OCI-LY1 (cell line): ENCODE measurements around the gene NRP1.

ENCODE experiments used
- H2AFZ ChIP-seq: fragments of 200-600 bp; sonication (generic), shearing (Covaris generic); 2 replicates; pipeline ENCODE4 v1.6.0; 2014; ENCODE audit warnings: antibody characterized with exemption, mild to moderate bottlenecking, low read length
- H3F3A ChIP-seq: fragments of 200-600 bp; sonication (generic), shearing (Covaris generic); 2 replicates; pipeline ENCODE4 v1.6.0; 2014; ENCODE audit warnings: mild to moderate bottlenecking, antibody characterized with exemption, low read length, moderate library complexity; ENCODE audit not compliant: insufficient read depth
- H3K27ac ChIP-seq: fragments of 200-600 bp; sonication (generic); 2 replicates; pipeline ENCODE4 v1.5.1; 2014; ENCODE audit warnings: low read length, mixed run types, mild to moderate bottlenecking, low read depth; ENCODE audit not compliant: poor library complexity, severe bottlenecking
- H3K27me3 ChIP-seq: fragments of 200-600 bp; sonication (generic); 2 replicates; pipeline ENCODE4 v1.6.0; 2014; ENCODE audit warnings: antibody characterized with exemption, mild to moderate bottlenecking, low read length, moderate library complexity; ENCODE audit not compliant: insufficient read depth
- H3K36me3 ChIP-seq: fragments of 200-600 bp; sonication (generic); 2 replicates; pipeline ENCODE4 v1.6.1; 2014; ENCODE audit warnings: mild to moderate bottlenecking, antibody characterized with exemption, low read length, moderate library complexity, mixed read lengths; ENCODE audit not compliant: insufficient read depth
- H3K4me1 ChIP-seq: fragments of 200-600 bp; sonication (generic); 2 replicates; pipeline ENCODE4 v1.5.1; 2014; ENCODE audit warnings: mild to moderate bottlenecking, low read length, moderate library complexity; ENCODE audit not compliant: insufficient read depth, severe bottlenecking
- H3K4me2 ChIP-seq: fragments of 200-600 bp; sonication (generic), shearing (Covaris generic); 2 replicates; pipeline ENCODE4 v1.6.1; 2014; ENCODE audit warnings: low read length
- H3K4me3 ChIP-seq: fragments of 200-600 bp; sonication (generic); 2 replicates; pipeline ENCODE4 v1.5.1; 2014; ENCODE audit warnings: low read length, low read depth, mild to moderate bottlenecking, mixed read lengths; ENCODE audit not compliant: poor library complexity, severe bottlenecking
- H3K79me2 ChIP-seq: fragments of 200-600 bp; shearing (Covaris generic); 2 replicates; pipeline ENCODE4 v1.6.1; 2016; ENCODE audit warnings: mixed run types, low read length, mixed read lengths; ENCODE audit not compliant: insufficient read depth
- H3K9ac ChIP-seq: fragments of 200-600 bp; sonication (generic), shearing (Covaris generic); 2 replicates; pipeline ENCODE4 v1.6.1; 2014; ENCODE audit warnings: mild to moderate bottlenecking, low read length, mixed read lengths
- H3K9me2 ChIP-seq: fragments of 200-600 bp; sonication (generic), shearing (Covaris generic); 2 replicates; pipeline ENCODE4 v1.6.1; 2014; ENCODE audit warnings: low read depth, mild to moderate bottlenecking, low read length, mixed read lengths
- H3K9me3 ChIP-seq: fragments of 200-600 bp; shearing (Covaris generic); 2 replicates; pipeline ENCODE4 v1.6.1; 2014; ENCODE audit warnings: low read length, mixed read lengths
- H4K20me1 ChIP-seq: fragments of 200-600 bp; sonication (generic), shearing (Covaris generic); 2 replicates; pipeline ENCODE4 v1.6.0; 2016; ENCODE audit warnings: mild to moderate bottlenecking, low read length; ENCODE audit not compliant: insufficient read depth
- EZH2 ChIP-seq: fragments of 200-600 bp; sonication (generic), shearing (Covaris generic); IDR thresholded peaks from 2 replicates; pipeline ENCODE4 v1.8.0; 2017; ENCODE audit warnings: borderline replicate concordance, mixed run types, mild to moderate bottlenecking, antibody characterized with exemption, low read length, moderate library complexity, mixed read lengths
- TF ChIP-seq, protein P1 (sequence below): fragments of 200-600 bp; sonication (generic), shearing (Covaris generic); IDR thresholded peaks from 2 replicates; pipeline ENCODE4 v1.5.1; 2017; ENCODE audit warnings: mild to moderate bottlenecking, antibody characterized with exemption, low read length, moderate library complexity, mixed read lengths

The NRP1 gene

GRCh38 chr10:33155720-33156638, 178.5 kb downstream of the NRP1 start:
- no peak overlapping the region for H3K9ac ChIP-seq
- TF ChIP-seq, protein P1, sequence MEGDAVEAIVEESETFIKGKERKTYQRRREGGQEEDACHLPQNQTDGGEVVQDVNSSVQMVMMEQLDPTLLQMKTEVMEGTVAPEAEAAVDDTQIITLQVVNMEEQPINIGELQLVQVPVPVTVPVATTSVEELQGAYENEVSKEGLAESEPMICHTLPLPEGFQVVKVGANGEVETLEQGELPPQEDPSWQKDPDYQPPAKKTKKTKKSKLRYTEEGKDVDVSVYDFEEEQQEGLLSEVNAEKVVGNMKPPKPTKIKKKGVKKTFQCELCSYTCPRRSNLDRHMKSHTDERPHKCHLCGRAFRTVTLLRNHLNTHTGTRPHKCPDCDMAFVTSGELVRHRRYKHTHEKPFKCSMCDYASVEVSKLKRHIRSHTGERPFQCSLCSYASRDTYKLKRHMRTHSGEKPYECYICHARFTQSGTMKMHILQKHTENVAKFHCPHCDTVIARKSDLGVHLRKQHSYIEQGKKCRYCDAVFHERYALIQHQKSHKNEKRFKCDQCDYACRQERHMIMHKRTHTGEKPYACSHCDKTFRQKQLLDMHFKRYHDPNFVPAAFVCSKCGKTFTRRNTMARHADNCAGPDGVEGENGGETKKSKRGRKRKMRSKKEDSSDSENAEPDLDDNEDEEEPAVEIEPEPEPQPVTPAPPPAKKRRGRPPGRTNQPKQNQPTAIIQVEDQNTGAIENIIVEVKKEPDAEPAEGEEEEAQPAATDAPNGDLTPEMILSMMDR = peak; percentile 68
- TF ChIP-seq EZH2 = no peak
- no peaks in the 10 kb centered on the region for H3K4me1 ChIP-seq
- no peaks in the 10 kb centered on the region for H3K9me2 ChIP-seq
- no peaks in the 10 kb centered on the region for H4K20me1 ChIP-seq
- no peaks in the 10 kb centered on the region for H3F3A ChIP-seq
- no peak overlapping the region for H2AFZ ChIP-seq
- no peak overlapping the region for H3K27ac ChIP-seq
- H3K27me3 ChIP-seq = no peaks in the 10 kb centered on the region
- no peak overlapping the region for H3K4me2 ChIP-seq
- no peak overlapping the region for H3K4me3 ChIP-seq
- H3K36me3 ChIP-seq = no peaks in the 10 kb centered on the region
- no peaks in the 10 kb centered on the region for H3K79me2 ChIP-seq
- H3K9me3 ChIP-seq = no peaks in the 10 kb centered on the region

DNA sequence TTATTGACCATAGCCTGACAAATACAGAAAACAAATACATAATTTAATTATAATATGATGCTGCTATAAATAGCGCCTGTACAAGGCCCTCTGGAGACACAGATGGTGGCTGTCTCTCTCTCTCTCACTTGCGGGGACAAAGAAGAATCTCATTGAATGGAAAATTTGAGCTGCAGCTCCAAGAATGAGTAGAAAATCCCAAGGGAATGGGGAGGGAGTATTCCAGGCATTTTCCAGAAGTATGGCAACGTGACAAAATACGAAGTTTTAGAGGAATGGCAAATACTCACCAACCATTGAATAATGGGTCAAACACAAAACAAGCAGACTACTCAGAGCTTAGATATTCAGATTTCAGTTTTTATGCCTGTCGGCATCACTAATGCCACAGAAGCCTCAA, 179.9 kb downstream of the NRP1 start:
- Histone ChIP-seq H3K4me2 (no peak overlapping the region), H3K9ac (no peak overlapping the region), H4K20me1 (no peaks in the 10 kb centered on the region), H3K9me3 (no peaks in the 10 kb centered on the region), H3K9me2 (no peaks in the 10 kb centered on the region), H3K36me3 (no peaks in the 10 kb centered on the region), H3K79me2 (no peaks in the 10 kb centered on the region), H3F3A (no peaks in the 10 kb centered on the region), H3K4me1 (no peaks in the 10 kb centered on the region), H3K4me3 (no peak overlapping the region), H2AFZ (no peak overlapping the region), H3K27ac (no peak overlapping the region), H3K27me3 (no peaks in the 10 kb centered on the region)
- no peak for TF ChIP-seq EZH2
- TF ChIP-seq, protein P1 = no peak

- no peaks in the 10 kb centered on the region for H3K9me2 ChIP-seq
- H3F3A ChIP-seq = no peaks in the 10 kb centered on the region
- H3K27ac ChIP-seq = no peak overlapping the region
- no peak overlapping the region for H3K9ac ChIP-seq
- H3K4me2 ChIP-seq = no peak overlapping the region
- no peaks in the 10 kb centered on the region for H3K36me3 ChIP-seq
- TF ChIP-seq EZH2 = no peak
- TF ChIP-seq, protein P1 = no peak
- no peak overlapping the region for H2AFZ ChIP-seq
- H3K79me2 ChIP-seq = no peaks in the 10 kb centered on the region
- H3K4me3 ChIP-seq = no peak overlapping the region
- no peaks in the 10 kb centered on the region for H3K9me3 ChIP-seq
- no peaks in the 10 kb centered on the region for H3K27me3 ChIP-seq
- no peaks in the 10 kb centered on the region for H4K20me1 ChIP-seq
- H3K4me1 ChIP-seq = no peaks in the 10 kb centered on the region
Measured at GRCh38 chr10:33153968-33154327, 180.5 kb downstream of the NRP1 start.
